SK-N-SH (cell line): ENCODE data around the gene TMEM25.

Experiments used
- EP300 ChIP-seq, 2 experiments: IDR thresholded peaks; 2 replicates each; pipeline versions ENCODE4 v1.4.0 to v1.6.1; 2012; ENCODE audit warnings: borderline replicate concordance in 1 of 2, low read depth in 1 of 2, low read length in 1 of 2
- FOXM1 ChIP-seq: IDR thresholded peaks from 2 replicates; pipeline ENCODE4 v1.4.0; 2012; ENCODE audit warnings: low read depth, mild to moderate bottlenecking
- GABPA ChIP-seq: IDR thresholded peaks from 2 replicates; pipeline ENCODE4 v1.4.0; 2012; ENCODE audit warnings: low read depth, mild to moderate bottlenecking
- MXI1 ChIP-seq: IDR thresholded peaks from 2 replicates; pipeline ENCODE4 v1.6.1; 2012; ENCODE audit warnings: mild to moderate bottlenecking, low read depth, low read length, improper control_type of control experiment
- RAD21 ChIP-seq: IDR thresholded peaks from 2 replicates; pipeline ENCODE4 v1.6.1; 2012; ENCODE audit warnings: mild to moderate bottlenecking, low read length
- RCOR1 ChIP-seq: fragments of 150-350 bp; IDR thresholded peaks from 2 replicates; pipeline ENCODE4 v1.6.1; 2017; ENCODE audit warnings: antibody characterized with exemption, low read length
- TAF1 ChIP-seq: IDR thresholded peaks from 2 replicates; pipeline ENCODE4 v1.6.1; 2012; ENCODE audit warnings: low read depth, mild to moderate bottlenecking, low read length, moderate library complexity, borderline replicate concordance
- YY1 ChIP-seq: IDR thresholded peaks from 2 replicates; pipeline ENCODE4 v1.4.0; 2012; ENCODE audit warnings: low read depth, mild to moderate bottlenecking
- TF ChIP-seq, protein P1 (sequence below): fragments of 200-600 bp; sonication (generic); IDR thresholded peaks from 2 replicates; pipeline ENCODE4 v1.6.1; 2017; ENCODE audit warnings: antibody characterized with exemption, mild to moderate bottlenecking, moderate library complexity
- TF ChIP-seq, protein P2 (sequence below): IDR thresholded peaks from 2 replicates; pipeline ENCODE4 v1.6.1; 2012; ENCODE audit warnings: mild to moderate bottlenecking, low read depth, low read length, moderate library complexity

DNA sequence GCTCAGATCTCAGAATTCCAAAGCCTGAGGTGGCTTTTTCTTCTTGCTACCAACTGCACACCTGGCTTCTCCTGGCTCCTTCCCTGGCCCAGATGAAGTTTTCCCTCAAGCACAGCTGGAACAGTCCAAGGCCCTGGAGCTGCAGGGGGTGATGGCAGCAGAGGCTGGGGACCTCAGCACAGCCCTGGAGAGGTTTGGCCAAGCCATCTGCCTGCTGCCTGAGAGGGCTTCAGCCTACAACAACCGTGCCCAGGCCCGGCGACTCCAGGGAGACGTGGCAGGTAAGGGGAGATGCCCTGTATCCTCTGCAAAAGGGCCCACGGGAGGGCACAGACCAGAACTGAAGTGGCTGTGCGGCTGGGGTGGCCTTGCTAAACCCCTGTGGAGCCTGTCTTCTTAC lies 2.5 kb upstream of the TMEM25 start:
- TF ChIP-seq RCOR1 (no peak), FOXM1 (no peak), GABPA (no peak), MXI1 (no peak), RAD21 (no peak), YY1 (no peak), EP300 (IDR thresholded peaks at IDR 0.05; ENCODE audit: borderline replicate concordance in 1 of 2, low read depth in 1 of 2, low read length in 1 of 2) (no peak), TAF1 (no peak)
- TF ChIP-seq, protein P1, sequence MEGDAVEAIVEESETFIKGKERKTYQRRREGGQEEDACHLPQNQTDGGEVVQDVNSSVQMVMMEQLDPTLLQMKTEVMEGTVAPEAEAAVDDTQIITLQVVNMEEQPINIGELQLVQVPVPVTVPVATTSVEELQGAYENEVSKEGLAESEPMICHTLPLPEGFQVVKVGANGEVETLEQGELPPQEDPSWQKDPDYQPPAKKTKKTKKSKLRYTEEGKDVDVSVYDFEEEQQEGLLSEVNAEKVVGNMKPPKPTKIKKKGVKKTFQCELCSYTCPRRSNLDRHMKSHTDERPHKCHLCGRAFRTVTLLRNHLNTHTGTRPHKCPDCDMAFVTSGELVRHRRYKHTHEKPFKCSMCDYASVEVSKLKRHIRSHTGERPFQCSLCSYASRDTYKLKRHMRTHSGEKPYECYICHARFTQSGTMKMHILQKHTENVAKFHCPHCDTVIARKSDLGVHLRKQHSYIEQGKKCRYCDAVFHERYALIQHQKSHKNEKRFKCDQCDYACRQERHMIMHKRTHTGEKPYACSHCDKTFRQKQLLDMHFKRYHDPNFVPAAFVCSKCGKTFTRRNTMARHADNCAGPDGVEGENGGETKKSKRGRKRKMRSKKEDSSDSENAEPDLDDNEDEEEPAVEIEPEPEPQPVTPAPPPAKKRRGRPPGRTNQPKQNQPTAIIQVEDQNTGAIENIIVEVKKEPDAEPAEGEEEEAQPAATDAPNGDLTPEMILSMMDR, result no peak
- TF ChIP-seq, protein P2, sequence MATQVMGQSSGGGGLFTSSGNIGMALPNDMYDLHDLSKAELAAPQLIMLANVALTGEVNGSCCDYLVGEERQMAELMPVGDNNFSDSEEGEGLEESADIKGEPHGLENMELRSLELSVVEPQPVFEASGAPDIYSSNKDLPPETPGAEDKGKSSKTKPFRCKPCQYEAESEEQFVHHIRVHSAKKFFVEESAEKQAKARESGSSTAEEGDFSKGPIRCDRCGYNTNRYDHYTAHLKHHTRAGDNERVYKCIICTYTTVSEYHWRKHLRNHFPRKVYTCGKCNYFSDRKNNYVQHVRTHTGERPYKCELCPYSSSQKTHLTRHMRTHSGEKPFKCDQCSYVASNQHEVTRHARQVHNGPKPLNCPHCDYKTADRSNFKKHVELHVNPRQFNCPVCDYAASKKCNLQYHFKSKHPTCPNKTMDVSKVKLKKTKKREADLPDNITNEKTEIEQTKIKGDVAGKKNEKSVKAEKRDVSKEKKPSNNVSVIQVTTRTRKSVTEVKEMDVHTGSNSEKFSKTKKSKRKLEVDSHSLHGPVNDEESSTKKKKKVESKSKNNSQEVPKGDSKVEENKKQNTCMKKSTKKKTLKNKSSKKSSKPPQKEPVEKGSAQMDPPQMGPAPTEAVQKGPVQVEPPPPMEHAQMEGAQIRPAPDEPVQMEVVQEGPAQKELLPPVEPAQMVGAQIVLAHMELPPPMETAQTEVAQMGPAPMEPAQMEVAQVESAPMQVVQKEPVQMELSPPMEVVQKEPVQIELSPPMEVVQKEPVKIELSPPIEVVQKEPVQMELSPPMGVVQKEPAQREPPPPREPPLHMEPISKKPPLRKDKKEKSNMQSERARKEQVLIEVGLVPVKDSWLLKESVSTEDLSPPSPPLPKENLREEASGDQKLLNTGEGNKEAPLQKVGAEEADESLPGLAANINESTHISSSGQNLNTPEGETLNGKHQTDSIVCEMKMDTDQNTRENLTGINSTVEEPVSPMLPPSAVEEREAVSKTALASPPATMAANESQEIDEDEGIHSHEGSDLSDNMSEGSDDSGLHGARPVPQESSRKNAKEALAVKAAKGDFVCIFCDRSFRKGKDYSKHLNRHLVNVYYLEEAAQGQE, result no peak
